Measurements from ENCODE around the gene ZIC5. TPM values are rescaled to one million over a fixed set of nuclear protein-coding genes. Genes with fewer than 3 reads are reported as not detected.
A peak's percentile ranks its signal among the peaks of the same experiment; 100 is the strongest.
"Not testable (repeated sequence)": the region's sequence is repeated elsewhere in the genome, so short reads cannot be mapped to it uniquely, and the experiment has no call there.

ZIC5 gene
- total and polyA plus RNA-seq, 12 donors, result not detected

- TF ChIP-seq CTCF (IDR thresholded peaks at IDR 0.05), result no peak
- Histone ChIP-seq H3K4me1 (peaks cover 15 to 40% (median 36%) of the 10 kb centered on the region in 9 donors), H3K27ac (no peak overlapping the region), H3K36me3 (no peaks in the 10 kb centered on the region), H3K27me3 (peaks cover 48 to 99% (median 96%) of the 10 kb centered on the region in 7 donors), H3K4me3 (peak overlapping the region in 3 of 10 donors; percentile 21 to 32 (median 27)), H3K9me3 (no peaks in the 10 kb centered on the region)
- intact Hi-C loops (cut with DNase I), result no loop called here
- 42 to 47% methylated on average over 21 of the region's 21 CpGs for WGBS, 2 donors
- ATAC-seq (peak in 3 of 8 donors; percentile 11 to 51 (median 29)), DNase-seq (no peak)
Observed at GRCh38 chr13:99955107-99955746, 16.3 kb downstream of the ZIC5 start.

GRCh38 chr13:99953138-99953755 lies 18.3 kb downstream of the ZIC5 start:
- peaks cover 15 to 26% (median 22%) of the 10 kb centered on the region in 9 donors for H3K4me1 ChIP-seq
- H3K36me3 ChIP-seq, result no peaks in the 10 kb centered on the region
- no peak overlapping the region for H3K27ac ChIP-seq
- intact Hi-C loops (cut with DNase I), result no loop called here
- no peak for DNase-seq
- 71 to 78% methylated on average over 14 of the region's 14 CpGs for WGBS, 2 donors
- no peak for TF ChIP-seq CTCF (IDR thresholded peaks at IDR 0.05)
- H3K4me3 ChIP-seq, result no peak overlapping the region
- ATAC-seq, result no peak
- peaks cover 34 to 97% (median 96%) of the 10 kb centered on the region in 7 donors for H3K27me3 ChIP-seq
- H3K9me3 ChIP-seq, result no peaks in the 10 kb centered on the region

GRCh38 chr13:99951666-99952065 lies 19.9 kb downstream of the ZIC5 start:
- ATAC-seq, H3K4me3 ChIP-seq: not testable (repeated sequence)
- peaks cover 20 to 97% (median 95%) of the 10 kb centered on the region in 7 donors for H3K27me3 ChIP-seq

GRCh38 chr13:99949679-99950413 lies 21.7 kb downstream of the ZIC5 start:
- no peak for TF ChIP-seq CTCF (IDR thresholded peaks at IDR 0.05)
- 54 to 59% methylated on average over 8 of the region's 8 CpGs for WGBS, 2 donors
- H3K36me3 ChIP-seq, result no peaks in the 10 kb centered on the region
- no peak overlapping the region for H3K4me3 ChIP-seq
- H3K27me3 ChIP-seq, result peaks cover 3 to 97% (median 95%) of the 10 kb centered on the region in 7 donors
- no peaks in the 10 kb centered on the region for H3K9me3 ChIP-seq
- no peak overlapping the region for H3K27ac ChIP-seq
- no peak for DNase-seq
- no peaks in the 10 kb centered on the region for H3K4me1 ChIP-seq
- intact Hi-C loops (cut with DNase I), result no loop called here
- no peak for ATAC-seq

More at GRCh38 chr13:99951666-99952065, 19.9 kb downstream of the ZIC5 start:
- H3K9me3 ChIP-seq; DNase-seq; H3K36me3 ChIP-seq; H3K27ac ChIP-seq; intact Hi-C loops (cut with DNase I): not testable (repeated sequence)
- H3K4me1 ChIP-seq, result peaks cover 9 to 14% (median 13%) of the 10 kb centered on the region in 9 donors
- WGBS, 2 donors, result 90 to 98% methylated on average over 1 of the region's 1 CpG
